Endothelial cell of umbilical vein (primary cell): ENCODE measurements around the gene SLAMF1. TPM values are rescaled to one million over a fixed set of nuclear protein-coding genes. Genes with fewer than 3 reads are reported as not detected.

Source experiments
- BruUV-seq: library from RNA; stranded (reverse); fragments of 400-500 nt; replicated peaks from 2 replicates; lab custom pipeline; 2021; lab: Mats Ljungman, UMichigan
- CTCF ChIA-PET: fragments of 300-600, 350-600 bp; sonication (Branson Sonifier 250); formaldehyde crosslinking; loops from one replicate; lab custom pipeline; 2021; ENCODE audit warnings: antibody characterized with exemption, inconsistent platforms; lab: Charles Lee
- POLR2A ChIA-PET: fragments of 300-600, 350-600 bp; sonication (Branson Sonifier 250); formaldehyde crosslinking; loops from one replicate; lab custom pipeline; 2021; ENCODE audit warnings: antibody characterized with exemption, inconsistent platforms; lab: Charles Lee
- DNase-seq: peaks from one replicate; pipeline ENCODE4 v3.0.0-alpha.2; 2011; ENCODE audit warnings: low read depth, low spot score
- FAIRE-seq: peaks from 2 replicates; lab custom pipeline; 2011; peaks lifted over from hg19 to GRCh38; lab: Jason Lieb, UNC
- H2AFZ ChIP-seq: 2 replicates; pipeline ENCODE4 v1.6.0; 2012; ENCODE audit warnings: low read depth, low read length, control low read depth, inconsistent platforms
- H3K27ac ChIP-seq: 2 replicates; pipeline ENCODE4 v1.5.1; 2011; ENCODE audit warnings: low read depth, mild to moderate bottlenecking, control low read depth, low read length, moderate library complexity; ENCODE audit not compliant: insufficient read depth
- H3K27me3 ChIP-seq, 2 experiments: 2 replicates each; pipeline versions ENCODE4 v1.6.0 to v1.6.1; 2011; ENCODE audit warnings: low read length in 2 of 2, mixed read lengths in 1 of 2; ENCODE audit not compliant: control insufficient read depth in 2 of 2, insufficient read depth in 2 of 2
- H3K36me3 ChIP-seq, 2 experiments: 2 replicates in 1 of 2; 3 replicates in 1 of 2; pipeline ENCODE4 v1.5.1; 2011; ENCODE audit warnings: low read length in 2 of 2, mild to moderate bottlenecking in 1 of 2, moderate library complexity in 1 of 2; ENCODE audit not compliant: control insufficient read depth in 2 of 2, insufficient read depth in 2 of 2; ENCODE audit errors: extremely low read depth in 1 of 2
- H3K4me1 ChIP-seq: 3 replicates; pipeline ENCODE4 v1.5.1; 2011; ENCODE audit warnings: mild to moderate bottlenecking, low read length; ENCODE audit not compliant: control insufficient read depth, insufficient read depth; ENCODE audit errors: extremely low read depth
- H3K4me2 ChIP-seq: 2 replicates; pipeline ENCODE4 v1.6.1; 2011; ENCODE audit warnings: low read length, control low read depth, mixed read lengths; ENCODE audit not compliant: insufficient read depth
- H3K4me3 ChIP-seq, 3 experiments: fragments of 200-600 bp in 1 of 3; sonication (generic), shearing (Covaris generic) in 1 of 3; replicated peaks in 1 of 3; 2 replicates each; pipeline ENCODE4 v1.5.1; 2011 to 2016; ENCODE audit warnings: control low read depth in 3 of 3, low read length in 3 of 3, mild to moderate bottlenecking in 2 of 3, inconsistent platforms in 1 of 3, low read depth in 1 of 3, moderate library complexity in 1 of 3; ENCODE audit not compliant: insufficient read depth in 1 of 3
- H3K79me2 ChIP-seq: 2 replicates; pipeline ENCODE4 v1.6.0; 2012; ENCODE audit warnings: low read length, inconsistent platforms; ENCODE audit not compliant: control insufficient read depth, insufficient read depth
- H3K9ac ChIP-seq: replicated peaks from 2 replicates; pipeline ENCODE3; 2011; ENCODE audit warnings: low read length, control low read depth; ENCODE audit not compliant: insufficient read depth; ENCODE audit errors: extremely low read depth
- H3K9me1 ChIP-seq: replicated peaks from 3 replicates; pipeline ENCODE4 v1.6.0; 2011; ENCODE audit warnings: mild to moderate bottlenecking, low read length; ENCODE audit not compliant: control insufficient read depth, insufficient read depth; ENCODE audit errors: extremely low read depth
- H3K9me3 ChIP-seq: replicated peaks from 2 replicates; pipeline ENCODE4 v1.5.1; 2012; ENCODE audit warnings: low read length, inconsistent platforms; ENCODE audit not compliant: control insufficient read depth, insufficient read depth
- H4K20me1 ChIP-seq: replicated peaks from 2 replicates; pipeline ENCODE3; 2011; ENCODE audit warnings: mild to moderate bottlenecking, low read length; ENCODE audit not compliant: control insufficient read depth, insufficient read depth; ENCODE audit errors: extremely low read depth
- EZH2 ChIP-seq: IDR thresholded peaks from 2 replicates; pipeline ENCODE4 v1.6.1; 2012; ENCODE audit warnings: borderline replicate concordance, low read depth, mild to moderate bottlenecking, moderate library complexity, low read length, inconsistent platforms; ENCODE audit not compliant: severe bottlenecking
- FOS ChIP-seq: IDR thresholded peaks from 2 replicates; pipeline ENCODE4 v1.6.1; 2011; ENCODE audit warnings: mild to moderate bottlenecking, low read length, moderate library complexity, borderline replicate concordance; ENCODE audit not compliant: insufficient read depth
- GATA2 ChIP-seq: IDR thresholded peaks from 2 replicates; pipeline ENCODE4 v1.7.0; 2011; ENCODE audit warnings: low read depth, mild to moderate bottlenecking, moderate library complexity, mixed read lengths, low read length; ENCODE audit not compliant: insufficient read length, insufficient read depth
- JUN ChIP-seq: IDR thresholded peaks from 2 replicates; pipeline ENCODE4 v1.6.1; 2011; ENCODE audit warnings: borderline replicate concordance, low read depth; ENCODE audit not compliant: insufficient read length, insufficient read depth
- MAX ChIP-seq: IDR thresholded peaks from 2 replicates; pipeline ENCODE4 v1.6.1; 2011; ENCODE audit not compliant: insufficient read depth, insufficient read length
- MYC ChIP-seq: IDR thresholded peaks from one replicate; pipeline ENCODE4 v1.6.1; 2011; ENCODE audit warnings: mild to moderate bottlenecking, low read depth, low read length
- POLR2A ChIP-seq: IDR thresholded peaks from 2 replicates; pipeline ENCODE4 v1.6.1; 2012; ENCODE audit warnings: low read depth, mild to moderate bottlenecking, control low read depth, low read length
- POLR2AphosphoS5 ChIP-seq: IDR thresholded peaks from 2 replicates; pipeline ENCODE4 v1.6.1; 2012; ENCODE audit warnings: low read depth, mild to moderate bottlenecking, control low read depth, low read length, moderate library complexity; ENCODE audit not compliant: insufficient read depth
- dilution Hi-C: fragments of 300-500 bp; cut with MboI; formaldehyde crosslinking; loops from one replicate; pipeline ENCODE4 v1.15.0; 2019; ENCODE audit warnings: low sequenced_read_pairs; ENCODE audit not compliant: extremely low pct_ligation_motif_present
- intact Hi-C: fragments of 100-400 bp; cut with micrococcal nuclease; formaldehyde crosslinking; loops from one replicate; pipeline ENCODE4 v1.10.0; 2022
- polyA plus RNA-seq, 4 experiments: library from polyadenylated mRNA; depleted of rRNA in 3 of 4; stranded (reverse) in 3 of 4; unstranded in 1 of 4; fragments of >200 nt; gene quantifications; 2 replicates each; pipeline versions ENCODE4 v1.2.1 to v1.2.3, GENCODE V29; 2011 to 2012; ENCODE audit warnings: missing spikeins in 1 of 4
- total RNA-seq: library from RNA; stranded (reverse); gene quantifications from 2 replicates; pipeline ENCODE4 v1.2.3, GENCODE V29; 2021
- TF ChIP-seq, protein P1 (sequence below), 2 donors: IDR thresholded peaks; 1 replicate in 1 of 2; 2 replicates in 1 of 2; pipeline ENCODE4 v1.5.1; 2011; ENCODE audit warnings: low read length in 2 of 2, mild to moderate bottlenecking in 2 of 2, moderate library complexity in 2 of 2, control low read depth in 1 of 2, inconsistent platforms in 1 of 2, low read depth in 1 of 2; ENCODE audit not compliant: insufficient read depth in 1 of 2; ENCODE audit errors: extremely low read depth in 1 of 2

The SLAMF1 gene
- total and polyA plus RNA-seq, 2 donors (not counting 3 experiments of a cell fraction or from before 2014, with no cell fraction given), result not detected

- CTCF ChIA-PET, result no interaction called here
- Histone ChIP-seq H3K27ac (no peak overlapping the region), H2AFZ (no peak overlapping the region), H3K9me3 (no peaks in the 10 kb centered on the region), H3K4me3 (no peak overlapping the region), H3K9ac (no peak overlapping the region), H3K9me1 (no peaks in the 10 kb centered on the region), H3K4me1 (no peaks in the 10 kb centered on the region), H3K79me2 (no peaks in the 10 kb centered on the region), H3K27me3 (peaks cover 0 to 2% of the 10 kb centered on the region in 2 experiments), H3K36me3 (no peaks in the 10 kb centered on the region), H3K4me2 (no peak overlapping the region), H4K20me1 (no peaks in the 10 kb centered on the region)
- BruUV-seq, result no TSS peak
- POLR2A ChIA-PET, result no interaction called here
- dilution Hi-C loops, result no loop called here
- intact Hi-C loops, result no loop called here
- no peak for TF ChIP-seq POLR2A
- no peak for TF ChIP-seq JUN
- TF ChIP-seq EZH2, result no peak
- TF ChIP-seq GATA2, result no peak
- no peak for TF ChIP-seq POLR2AphosphoS5
- TF ChIP-seq FOS, result no peak
- TF ChIP-seq MAX, result no peak
- no peak for TF ChIP-seq MYC
- TF ChIP-seq, protein P1, sequence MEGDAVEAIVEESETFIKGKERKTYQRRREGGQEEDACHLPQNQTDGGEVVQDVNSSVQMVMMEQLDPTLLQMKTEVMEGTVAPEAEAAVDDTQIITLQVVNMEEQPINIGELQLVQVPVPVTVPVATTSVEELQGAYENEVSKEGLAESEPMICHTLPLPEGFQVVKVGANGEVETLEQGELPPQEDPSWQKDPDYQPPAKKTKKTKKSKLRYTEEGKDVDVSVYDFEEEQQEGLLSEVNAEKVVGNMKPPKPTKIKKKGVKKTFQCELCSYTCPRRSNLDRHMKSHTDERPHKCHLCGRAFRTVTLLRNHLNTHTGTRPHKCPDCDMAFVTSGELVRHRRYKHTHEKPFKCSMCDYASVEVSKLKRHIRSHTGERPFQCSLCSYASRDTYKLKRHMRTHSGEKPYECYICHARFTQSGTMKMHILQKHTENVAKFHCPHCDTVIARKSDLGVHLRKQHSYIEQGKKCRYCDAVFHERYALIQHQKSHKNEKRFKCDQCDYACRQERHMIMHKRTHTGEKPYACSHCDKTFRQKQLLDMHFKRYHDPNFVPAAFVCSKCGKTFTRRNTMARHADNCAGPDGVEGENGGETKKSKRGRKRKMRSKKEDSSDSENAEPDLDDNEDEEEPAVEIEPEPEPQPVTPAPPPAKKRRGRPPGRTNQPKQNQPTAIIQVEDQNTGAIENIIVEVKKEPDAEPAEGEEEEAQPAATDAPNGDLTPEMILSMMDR (IDR thresholded peaks at IDR 0.05; ENCODE audit: extremely low read depth in 1 of 2, insufficient read depth in 1 of 2, low read depth in 1 of 2, low read length in 2 of 2), result no peak
- no peak for DNase-seq
- FAIRE-seq, result no peak
Measured at GRCh38 chr1:160623227-160623633, 23.6 kb downstream of the SLAMF1 start.
